Neuronal stem cell (in vitro differentiated cells): ENCODE measurements around the gene IQCH.

ENCODE experiments used
- DNase-seq: peaks from one replicate; pipeline ENCODE4 v3.0.0-alpha.2; 2013; ENCODE audit warnings: low spot score
- H2AFZ ChIP-seq: one replicate; pipeline ENCODE4 v1.6.1; 2013; ENCODE audit warnings: mild to moderate bottlenecking, low read length, inconsistent platforms
- H2AK5ac ChIP-seq: 2 replicates; pipeline ENCODE4 v1.6.1; 2013; ENCODE audit warnings: low read depth, mild to moderate bottlenecking, inconsistent platforms, low read length, moderate library complexity, mixed read lengths
- H2BK120ac ChIP-seq: 2 replicates; pipeline ENCODE4 v1.6.1; 2013; ENCODE audit warnings: low read depth, mild to moderate bottlenecking, inconsistent platforms, low read length, moderate library complexity, mixed read lengths
- H2BK12ac ChIP-seq: one replicate; pipeline ENCODE4 v1.6.1; 2013; ENCODE audit warnings: low read length, inconsistent platforms
- H2BK15ac ChIP-seq: 2 replicates; pipeline ENCODE4 v1.6.1; 2013; ENCODE audit warnings: mild to moderate bottlenecking, low read length, inconsistent platforms, mixed read lengths
- H2BK5ac ChIP-seq: one replicate; pipeline ENCODE4 v1.6.1; 2013; ENCODE audit warnings: inconsistent platforms, mild to moderate bottlenecking, low read length, moderate library complexity
- H3K14ac ChIP-seq: one replicate; pipeline ENCODE4 v1.6.1; 2013; ENCODE audit warnings: low read length, inconsistent platforms
- H3K18ac ChIP-seq: 2 replicates; pipeline ENCODE4 v1.6.1; 2013; ENCODE audit warnings: low read length, inconsistent platforms
- H3K23ac ChIP-seq: 2 replicates; pipeline ENCODE4 v1.6.1; 2013; ENCODE audit warnings: low read depth, mild to moderate bottlenecking, mixed read lengths, low read length, inconsistent platforms; ENCODE audit not compliant: poor library complexity
- H3K27ac ChIP-seq: replicated peaks from 3 replicates; pipeline ENCODE4 v1.5.1; 2013; ENCODE audit warnings: low read length, inconsistent platforms
- H3K27me3 ChIP-seq, 3 experiments: 2 replicates each; pipeline ENCODE4 v1.6.1; 2013; ENCODE audit warnings: low read length in 3 of 3, mild to moderate bottlenecking in 2 of 3, inconsistent platforms in 1 of 3, low read depth in 1 of 3, mixed read lengths in 1 of 3, moderate library complexity in 1 of 3; ENCODE audit not compliant: control insufficient read depth in 3 of 3, insufficient read depth in 3 of 3
- H3K36me3 ChIP-seq, 2 donors: replicated peaks in 1 of 2; 2 replicates each; pipeline ENCODE4 v1.6.1; 2013; ENCODE audit warnings: low read length in 2 of 2; ENCODE audit not compliant: control insufficient read depth in 2 of 2, insufficient read depth in 2 of 2
- H3K4ac ChIP-seq: 2 replicates; pipeline ENCODE4 v1.6.1; 2013; ENCODE audit warnings: inconsistent platforms, mild to moderate bottlenecking, low read length, moderate library complexity
- H3K4me1 ChIP-seq, 2 donors: 1 replicate in 1 of 2; 2 replicates in 1 of 2; pipeline ENCODE4 v1.6.1; 2013; ENCODE audit warnings: low read length in 2 of 2, low read depth in 1 of 2; ENCODE audit not compliant: control insufficient read depth in 2 of 2, insufficient read depth in 1 of 2
- H3K4me2 ChIP-seq: one replicate; pipeline ENCODE4 v1.6.1; 2013; ENCODE audit warnings: mild to moderate bottlenecking, low read length, inconsistent platforms; ENCODE audit not compliant: insufficient read depth, poor library complexity, severe bottlenecking
- H3K4me3 ChIP-seq, 2 donors: 2 replicates each; pipeline ENCODE4 v1.5.1; 2013; ENCODE audit warnings: low read length in 2 of 2, mild to moderate bottlenecking in 2 of 2, inconsistent platforms in 1 of 2, moderate library complexity in 1 of 2
- H3K79me1 ChIP-seq: one replicate; pipeline ENCODE4 v1.6.1; 2013; ENCODE audit warnings: low read depth, mild to moderate bottlenecking, inconsistent platforms, low read length, moderate library complexity
- H3K9ac ChIP-seq: one replicate; pipeline ENCODE4 v1.6.1; 2013; ENCODE audit warnings: mild to moderate bottlenecking, low read depth, low read length, inconsistent platforms; ENCODE audit not compliant: poor library complexity
- H3K9me3 ChIP-seq, 2 donors: replicated peaks in 1 of 2; 2 replicates each; pipeline versions ENCODE3 to v1.6.1; 2013; ENCODE audit warnings: low read length in 2 of 2, mild to moderate bottlenecking in 2 of 2, inconsistent platforms in 1 of 2, low read depth in 1 of 2, mixed read lengths in 1 of 2, moderate library complexity in 1 of 2; ENCODE audit not compliant: control insufficient read depth in 2 of 2, insufficient read depth in 1 of 2
- H4K8ac ChIP-seq: one replicate; pipeline ENCODE4 v1.6.1; 2013; ENCODE audit warnings: low read depth, mild to moderate bottlenecking, inconsistent platforms, low read length, moderate library complexity
- H4K91ac ChIP-seq: one replicate; pipeline ENCODE4 v1.6.1; 2013; ENCODE audit warnings: low read length, low read depth, mild to moderate bottlenecking, inconsistent platforms; ENCODE audit not compliant: poor library complexity
- WGBS, 2 donors: extraction: QIAGEN DNeasy Blood & Tissue Kit; methylation state at CpG; one replicate each; pipeline ENCODE4 v1.1.7; 2013; ENCODE audit warnings: missing lambda C conversion rate in 2 of 2, mixed read lengths in 1 of 2; ENCODE audit not compliant: insufficient read length in 2 of 2, insufficient replicate concordance in 1 of 2; ENCODE audit errors: extremely low coverage in 2 of 2; 5-methylcytosine and 5-hydroxymethylcytosine counted together

Gene IQCH

DNA sequence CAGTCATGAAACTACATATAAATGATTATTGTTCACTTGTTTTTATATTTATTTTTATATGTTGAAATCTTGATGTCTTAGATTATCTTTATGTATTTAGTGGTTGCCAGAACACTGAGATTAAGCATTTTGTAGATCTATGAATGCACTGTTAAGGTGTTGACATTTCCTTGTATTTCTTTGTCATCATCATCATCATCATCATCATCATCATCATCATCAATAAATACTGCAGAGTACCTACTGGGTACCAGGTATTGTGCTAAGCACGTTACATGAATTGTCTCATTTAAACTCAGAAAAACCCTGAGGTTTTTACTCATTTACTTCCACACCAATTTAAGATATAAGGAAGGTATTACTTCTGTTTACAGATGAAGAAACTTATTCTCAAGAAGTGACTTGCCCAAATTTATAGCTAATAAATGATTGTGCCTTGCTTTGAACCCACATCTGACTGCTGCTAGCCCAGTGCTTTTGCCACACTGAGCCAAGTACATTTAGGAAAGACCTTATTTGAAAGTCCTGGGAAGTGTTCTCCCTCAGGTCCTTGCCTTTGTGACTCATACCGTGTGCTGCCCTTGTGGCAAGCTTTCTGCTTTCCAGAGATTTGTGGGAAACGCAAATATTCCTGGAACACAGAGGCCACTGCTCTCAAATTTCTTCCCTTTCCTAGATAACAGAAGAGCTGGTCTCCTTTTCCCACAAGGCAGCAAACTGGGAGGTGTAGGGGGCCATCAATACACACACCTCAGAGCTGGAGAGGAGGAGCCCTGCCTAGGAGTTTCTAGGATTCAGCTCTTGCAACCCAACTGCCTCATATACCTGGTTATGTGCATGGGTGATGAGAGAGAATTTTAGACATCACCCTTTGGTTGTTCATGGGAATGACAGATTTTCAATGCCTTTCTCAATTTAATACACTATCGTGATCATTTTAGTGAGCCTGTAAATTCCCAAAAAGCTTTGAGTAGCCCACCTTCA is 150.9 kb downstream of the IQCH start:
- H2BK5ac ChIP-seq: no peak overlapping the region
- H3K18ac ChIP-seq: no peak overlapping the region
- no peak overlapping the region for H3K14ac ChIP-seq
- peaks cover 10 to 23% of the 10 kb centered on the region in 2 donors for H3K4me1 ChIP-seq
- no peak overlapping the region for H3K4ac ChIP-seq
- H3K9ac ChIP-seq: no peak overlapping the region
- H2AFZ ChIP-seq: peak overlapping the region; percentile 53
- H3K36me3 ChIP-seq: no peaks in the 10 kb centered on the region
- H2BK12ac ChIP-seq: no peak overlapping the region
- no CpG with 5 or more reads among the region's 4 CpGs for WGBS, 2 donors
- H3K79me1 ChIP-seq: no peaks in the 10 kb centered on the region
- H2AK5ac ChIP-seq: no peak overlapping the region
- no peak overlapping the region for H4K91ac ChIP-seq
- no peak overlapping the region for H3K27ac ChIP-seq
- DNase-seq: no peak
- no peak overlapping the region for H4K8ac ChIP-seq
- H2BK120ac ChIP-seq: no peak overlapping the region
- no peak overlapping the region for H3K4me2 ChIP-seq
- H3K27me3 ChIP-seq: no peaks in the 10 kb centered on the region
- H2BK15ac ChIP-seq: no peak overlapping the region
- H3K9me3 ChIP-seq: no peaks in the 10 kb centered on the region
- H3K23ac ChIP-seq: no peak overlapping the region
- no peak overlapping the region for H3K4me3 ChIP-seq

DNA sequence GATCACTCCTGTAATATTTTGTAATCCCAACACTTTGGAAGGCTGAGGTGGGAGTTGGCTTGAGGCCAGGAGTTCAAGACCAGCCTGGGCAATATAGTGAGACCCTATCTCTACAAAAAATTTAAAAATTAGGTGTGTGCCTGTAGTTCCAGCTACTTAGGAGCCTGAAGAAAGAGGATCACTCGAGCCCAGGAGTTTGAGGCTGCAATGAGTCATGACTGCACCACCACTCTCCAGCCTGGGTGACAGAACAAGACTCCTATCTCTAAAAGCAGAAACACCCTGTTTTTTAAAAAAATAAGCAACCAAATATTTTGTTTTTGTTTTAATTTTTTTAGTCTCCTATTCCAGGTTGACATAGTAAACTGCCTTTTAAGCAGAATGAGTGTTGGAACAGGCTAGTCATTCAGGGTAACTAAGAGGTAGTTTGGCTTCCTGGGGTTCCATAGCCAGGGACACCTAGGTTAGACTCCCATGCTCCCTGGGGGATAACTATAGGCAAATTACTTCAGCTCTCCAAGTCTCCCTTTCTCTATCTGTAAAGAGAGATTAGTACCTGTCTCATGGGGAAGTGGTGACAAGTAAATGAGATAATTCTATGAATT is 151.8 kb downstream of the IQCH start:
- no peak for DNase-seq
- Histone ChIP-seq H3K4ac (no peak overlapping the region), H2BK120ac (no peak overlapping the region), H3K27ac (no peak overlapping the region), H3K79me1 (no peaks in the 10 kb centered on the region), H4K91ac (no peak overlapping the region), H2AFZ (no peak overlapping the region), H3K9ac (no peak overlapping the region), H2BK12ac (no peak overlapping the region), H3K23ac (no peak overlapping the region), H3K27me3 (no peaks in the 10 kb centered on the region), H3K4me2 (no peak overlapping the region), H2AK5ac (no peak overlapping the region), H3K18ac (no peak overlapping the region), H3K14ac (no peak overlapping the region), H4K8ac (no peak overlapping the region), H3K4me3 (no peak overlapping the region), H2BK15ac (no peak overlapping the region), H2BK5ac (no peak overlapping the region), H3K36me3 (no peaks in the 10 kb centered on the region), H3K4me1 (peaks cover 10 to 19% of the 10 kb centered on the region in 2 donors), H3K9me3 (no peaks in the 10 kb centered on the region)
- WGBS, 2 donors: no CpG with 5 or more reads among the region's 1 CpG

DNA sequence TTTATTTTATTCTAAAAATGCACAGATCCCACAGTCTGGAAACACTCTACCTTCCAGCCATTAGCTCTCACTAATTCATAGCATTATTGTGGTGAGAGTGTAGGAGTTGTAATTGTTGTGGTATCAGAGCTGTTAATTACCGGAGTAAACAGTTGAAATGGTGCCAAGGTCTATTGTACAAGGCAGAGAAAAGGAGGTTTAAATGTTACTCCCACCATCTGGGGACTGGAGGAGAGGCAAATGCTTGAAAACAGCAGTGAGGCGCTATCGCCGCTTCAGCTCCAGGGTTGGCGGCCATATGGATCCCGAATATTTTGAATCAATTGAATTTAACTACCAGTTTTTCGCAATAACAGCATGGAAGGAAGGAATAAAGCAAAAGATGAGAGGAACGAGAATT is 153.2 kb downstream of the IQCH start:
- H3K9ac ChIP-seq: no peak overlapping the region
- H3K4me1 ChIP-seq: peaks cover 10 to 18% of the 10 kb centered on the region in 2 donors
- H2BK15ac ChIP-seq: no peak overlapping the region
- no peak overlapping the region for H3K23ac ChIP-seq
- H2BK5ac ChIP-seq: no peak overlapping the region
- no peaks in the 10 kb centered on the region for H3K36me3 ChIP-seq
- no peaks in the 10 kb centered on the region for H3K9me3 ChIP-seq
- H2AK5ac ChIP-seq: no peak overlapping the region
- WGBS, 2 donors: no CpG with 5 or more reads among the region's 8 CpGs
- no peak overlapping the region for H3K27ac ChIP-seq
- DNase-seq: no peak
- H3K79me1 ChIP-seq: no peaks in the 10 kb centered on the region
- no peak overlapping the region for H3K14ac ChIP-seq
- no peak overlapping the region for H3K4me2 ChIP-seq
- no peak overlapping the region for H3K18ac ChIP-seq
- H2BK12ac ChIP-seq: no peak overlapping the region
- H3K27me3 ChIP-seq: no peaks in the 10 kb centered on the region
- no peak overlapping the region for H4K8ac ChIP-seq
- H3K4me3 ChIP-seq: no peak overlapping the region
- H2BK120ac ChIP-seq: no peak overlapping the region
- H3K4ac ChIP-seq: no peak overlapping the region
- H4K91ac ChIP-seq: no peak overlapping the region
- H2AFZ ChIP-seq: no peak overlapping the region

DNA sequence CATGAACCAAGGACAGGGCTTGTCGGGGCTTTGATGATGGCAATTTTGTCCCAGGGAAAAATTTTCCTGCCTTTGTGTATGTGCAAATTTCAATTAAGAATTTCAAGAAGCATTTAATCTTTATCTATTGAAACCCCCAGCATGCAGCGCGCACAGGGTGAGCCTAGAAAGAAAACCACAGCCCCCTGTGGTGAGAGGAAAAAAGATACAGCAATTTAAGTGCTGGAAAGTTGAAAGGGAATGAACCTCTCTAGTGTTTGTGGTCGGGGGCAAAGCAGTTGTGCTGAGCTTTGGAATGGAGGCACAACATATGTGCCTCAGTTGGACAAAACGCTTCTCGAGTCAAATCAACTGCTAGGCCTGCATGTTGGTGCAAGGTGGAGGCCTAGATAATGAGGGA is 154.6 kb downstream of the IQCH start:
- H2BK12ac ChIP-seq: no peak overlapping the region
- peak overlapping the region; percentile 7 for H2AFZ ChIP-seq
- no peak overlapping the region for H2AK5ac ChIP-seq
- no peak overlapping the region for H2BK120ac ChIP-seq
- H3K4me1 ChIP-seq: peaks cover 8% of the 10 kb centered on the region in 2 donors
- no peak overlapping the region for H4K8ac ChIP-seq
- H3K4me2 ChIP-seq: no peak overlapping the region
- no peak overlapping the region for H3K18ac ChIP-seq
- no peaks in the 10 kb centered on the region for H3K79me1 ChIP-seq
- no peak overlapping the region for H3K23ac ChIP-seq
- H3K14ac ChIP-seq: no peak overlapping the region
- no peaks in the 10 kb centered on the region for H3K9me3 ChIP-seq
- H3K4me3 ChIP-seq: no peak overlapping the region
- no peaks in the 10 kb centered on the region for H3K27me3 ChIP-seq
- DNase-seq: no peak
- H3K4ac ChIP-seq: no peak overlapping the region
- H3K36me3 ChIP-seq: no peaks in the 10 kb centered on the region
- no peak overlapping the region for H4K91ac ChIP-seq
- H3K9ac ChIP-seq: no peak overlapping the region
- H3K27ac ChIP-seq: no peak overlapping the region
- WGBS, 2 donors: no CpG with 5 or more reads among the region's 6 CpGs
- H2BK15ac ChIP-seq: no peak overlapping the region
- H2BK5ac ChIP-seq: no peak overlapping the region
